ENCODE measurements around the gene PRKCA. TPM values are rescaled to one million over a fixed set of nuclear protein-coding genes. Genes with fewer than 3 reads are reported as not detected.

PRKCA gene
- total RNA-seq, 1 donor from 2014 or later = 80.1 TPM

- Mint-ChIP-seq H3K27ac (ENCODE audit: unreplicated experiment) (no peak overlapping the region), H3K36me3 (ENCODE audit: unreplicated experiment) (peaks cover 44% of the 10 kb centered on the region), H3K4me3 (ENCODE audit: unreplicated experiment) (no peak overlapping the region), H3K27me3 (ENCODE audit: unreplicated experiment) (no peaks in the 10 kb centered on the region), H3K4me1 (ENCODE audit: unreplicated experiment) (no peaks in the 10 kb centered on the region), H3K9me3 (ENCODE audit: unreplicated experiment) (peaks cover 7% of the 10 kb centered on the region)
- TF ChIP-seq, protein P1, sequence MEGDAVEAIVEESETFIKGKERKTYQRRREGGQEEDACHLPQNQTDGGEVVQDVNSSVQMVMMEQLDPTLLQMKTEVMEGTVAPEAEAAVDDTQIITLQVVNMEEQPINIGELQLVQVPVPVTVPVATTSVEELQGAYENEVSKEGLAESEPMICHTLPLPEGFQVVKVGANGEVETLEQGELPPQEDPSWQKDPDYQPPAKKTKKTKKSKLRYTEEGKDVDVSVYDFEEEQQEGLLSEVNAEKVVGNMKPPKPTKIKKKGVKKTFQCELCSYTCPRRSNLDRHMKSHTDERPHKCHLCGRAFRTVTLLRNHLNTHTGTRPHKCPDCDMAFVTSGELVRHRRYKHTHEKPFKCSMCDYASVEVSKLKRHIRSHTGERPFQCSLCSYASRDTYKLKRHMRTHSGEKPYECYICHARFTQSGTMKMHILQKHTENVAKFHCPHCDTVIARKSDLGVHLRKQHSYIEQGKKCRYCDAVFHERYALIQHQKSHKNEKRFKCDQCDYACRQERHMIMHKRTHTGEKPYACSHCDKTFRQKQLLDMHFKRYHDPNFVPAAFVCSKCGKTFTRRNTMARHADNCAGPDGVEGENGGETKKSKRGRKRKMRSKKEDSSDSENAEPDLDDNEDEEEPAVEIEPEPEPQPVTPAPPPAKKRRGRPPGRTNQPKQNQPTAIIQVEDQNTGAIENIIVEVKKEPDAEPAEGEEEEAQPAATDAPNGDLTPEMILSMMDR (IDR thresholded peaks at IDR 0.05) = no peak
- DNase-seq (ENCODE audit: extremely low spot score, unreplicated experiment) = no peak
These were observed 395.9 kb downstream of the PRKCA start for GRCh38 chr17:66698270-66698669.

- peaks cover 28% of the 10 kb centered on the region for H3K36me3 Mint-ChIP-seq (ENCODE audit: unreplicated experiment)
- H3K27me3 Mint-ChIP-seq (ENCODE audit: unreplicated experiment) = no peaks in the 10 kb centered on the region
- H3K27ac Mint-ChIP-seq (ENCODE audit: unreplicated experiment) = no peak overlapping the region
- no peak for DNase-seq (ENCODE audit: extremely low spot score, unreplicated experiment)
- H3K9me3 Mint-ChIP-seq (ENCODE audit: unreplicated experiment) = peaks cover 7% of the 10 kb centered on the region
- no peaks in the 10 kb centered on the region for H3K4me1 Mint-ChIP-seq (ENCODE audit: unreplicated experiment)
- TF ChIP-seq, protein P1 (IDR thresholded peaks at IDR 0.05) = no peak
- H3K4me3 Mint-ChIP-seq (ENCODE audit: unreplicated experiment) = no peak overlapping the region
These were observed 399.0 kb downstream of the PRKCA start for GRCh38 chr17:66701462-66701861.

- peaks cover 7% of the 10 kb centered on the region for H3K9me3 Mint-ChIP-seq (ENCODE audit: unreplicated experiment)
- peaks cover 19% of the 10 kb centered on the region for H3K36me3 Mint-ChIP-seq (ENCODE audit: unreplicated experiment)
- H3K4me1 Mint-ChIP-seq (ENCODE audit: unreplicated experiment) = no peaks in the 10 kb centered on the region
- H3K4me3 Mint-ChIP-seq (ENCODE audit: unreplicated experiment) = no peak overlapping the region
- TF ChIP-seq, protein P1 (IDR thresholded peaks at IDR 0.05) = no peak
- DNase-seq (ENCODE audit: extremely low spot score, unreplicated experiment) = no peak
- no peaks in the 10 kb centered on the region for H3K27me3 Mint-ChIP-seq (ENCODE audit: unreplicated experiment)
- no peak overlapping the region for H3K27ac Mint-ChIP-seq (ENCODE audit: unreplicated experiment)
These were observed 399.9 kb downstream of the PRKCA start for GRCh38 chr17:66702106-66702936.

GRCh38 chr17:66704858-66705520 lies 402.6 kb downstream of the PRKCA start:
- H3K9me3 Mint-ChIP-seq (ENCODE audit: unreplicated experiment) = no peaks in the 10 kb centered on the region
- no peaks in the 10 kb centered on the region for H3K4me1 Mint-ChIP-seq (ENCODE audit: unreplicated experiment)
- H3K4me3 Mint-ChIP-seq (ENCODE audit: unreplicated experiment) = no peak overlapping the region
- TF ChIP-seq, protein P1 (IDR thresholded peaks at IDR 0.05) = no peak
- DNase-seq (ENCODE audit: extremely low spot score, unreplicated experiment) = no peak
- no peaks in the 10 kb centered on the region for H3K27me3 Mint-ChIP-seq (ENCODE audit: unreplicated experiment)
- peaks cover 4% of the 10 kb centered on the region for H3K36me3 Mint-ChIP-seq (ENCODE audit: unreplicated experiment)
- H3K27ac Mint-ChIP-seq (ENCODE audit: unreplicated experiment) = no peak overlapping the region

DNA sequence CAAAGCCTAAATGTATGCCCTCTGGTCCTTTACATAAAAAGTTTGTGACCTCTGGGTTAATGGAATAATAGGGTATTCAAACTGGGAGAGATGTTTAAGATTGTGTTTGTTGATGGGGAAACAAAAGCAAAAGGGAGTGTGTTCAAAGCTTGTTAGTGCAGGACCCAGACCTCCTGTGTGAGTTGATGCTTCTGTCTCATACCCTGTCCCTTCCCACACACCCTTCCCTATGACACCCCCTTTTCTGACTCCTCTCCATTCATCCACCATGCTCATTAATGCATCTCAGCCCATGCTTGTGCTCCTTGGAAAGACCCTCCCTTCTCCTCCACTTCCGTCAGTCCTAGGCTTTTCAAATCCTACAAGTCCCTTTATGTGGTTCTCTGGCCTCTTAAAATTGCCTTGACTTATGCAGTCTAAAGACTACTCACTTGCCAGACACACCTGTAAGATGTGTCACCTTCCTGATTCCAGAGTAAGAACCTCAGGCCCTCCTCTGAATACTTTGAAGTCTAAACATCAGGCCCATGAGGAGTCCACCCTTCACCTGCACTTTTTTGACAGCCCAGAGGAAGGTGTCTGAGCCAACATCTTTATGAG lies 404.5 kb downstream of the PRKCA start:
- Mint-ChIP-seq H3K4me3 (ENCODE audit: unreplicated experiment) (no peak overlapping the region), H3K27me3 (ENCODE audit: unreplicated experiment) (no peaks in the 10 kb centered on the region), H3K4me1 (ENCODE audit: unreplicated experiment) (peaks cover 8% of the 10 kb centered on the region), H3K27ac (ENCODE audit: unreplicated experiment) (no peak overlapping the region), H3K9me3 (ENCODE audit: unreplicated experiment) (no peaks in the 10 kb centered on the region), H3K36me3 (ENCODE audit: unreplicated experiment) (peaks cover 6% of the 10 kb centered on the region)
- TF ChIP-seq, protein P1 (IDR thresholded peaks at IDR 0.05) = no peak
- DNase-seq (ENCODE audit: extremely low spot score, unreplicated experiment) = no peak

Data from osteocyte (in vitro differentiated cells).